AG04449 (cell line): ENCODE results near the gene MEIS1.

Experiments used
- CTCF ChIA-PET: fragments of 350-600 bp; formaldehyde crosslinking; extraction: SDS; loops from one replicate; lab custom pipeline; 2021; ENCODE audit warnings: antibody characterized with exemption; lab: Yijun Ruan, JAX
- POLR2A ChIA-PET: fragments of 400-600, 350-600 bp; formaldehyde crosslinking; extraction: SDS; loops from one replicate; lab custom pipeline; 2020; ENCODE audit warnings: antibody characterized with exemption, inconsistent platforms; lab: Yijun Ruan, JAX
- DNase-seq: peaks from one replicate; pipeline ENCODE4 v3.0.0-alpha.2; 2010; ENCODE audit warnings: low read depth, low spot score
- H3K4me3 ChIP-seq: 2 replicates; pipeline ENCODE4 v1.5.1; 2011; ENCODE audit warnings: low read depth, mild to moderate bottlenecking, control low read depth, low read length
- TF ChIP-seq, protein P1 (sequence below): IDR thresholded peaks from one replicate; pipeline ENCODE4 v1.5.1; 2011; ENCODE audit warnings: mild to moderate bottlenecking, moderate library complexity, low read length, control low read depth, inconsistent platforms; ENCODE audit not compliant: insufficient read depth; ENCODE audit errors: missing control alignments

Gene MEIS1

DNA sequence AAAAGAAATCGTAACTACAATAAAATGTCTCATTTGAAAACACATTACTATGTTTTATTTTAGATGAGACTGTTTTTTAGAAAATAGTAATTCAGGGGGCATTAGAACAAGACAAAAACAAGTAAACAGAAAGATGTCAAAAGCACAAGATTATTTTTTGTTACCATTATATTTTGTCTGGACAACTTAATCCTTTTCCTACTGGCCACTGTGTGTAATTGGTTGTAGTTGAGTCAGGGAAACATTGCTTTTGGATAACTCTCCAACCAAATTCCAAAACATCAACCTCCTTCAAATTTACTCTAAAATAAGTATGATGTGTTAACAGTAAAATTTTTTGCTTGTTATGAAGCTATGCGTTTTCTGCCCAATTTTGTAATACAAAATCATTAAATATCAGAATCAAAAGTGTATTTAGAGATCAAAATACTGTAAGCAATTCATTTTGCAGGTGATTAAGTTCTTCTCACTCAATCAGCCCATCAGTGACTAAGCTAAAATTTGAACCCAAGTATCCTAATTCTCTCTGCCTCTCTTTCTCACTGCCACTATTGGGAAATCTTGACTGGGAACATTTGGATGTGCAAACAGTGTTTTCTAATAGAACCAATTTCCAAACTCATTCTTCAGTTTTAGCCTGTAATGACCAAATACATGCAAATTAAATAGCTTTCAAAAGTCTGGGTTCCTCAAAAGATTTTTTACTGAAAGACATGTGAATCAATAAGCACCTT lies 11.4 kb upstream of the MEIS1 start:
- no peak for DNase-seq
- TF ChIP-seq, protein P1, sequence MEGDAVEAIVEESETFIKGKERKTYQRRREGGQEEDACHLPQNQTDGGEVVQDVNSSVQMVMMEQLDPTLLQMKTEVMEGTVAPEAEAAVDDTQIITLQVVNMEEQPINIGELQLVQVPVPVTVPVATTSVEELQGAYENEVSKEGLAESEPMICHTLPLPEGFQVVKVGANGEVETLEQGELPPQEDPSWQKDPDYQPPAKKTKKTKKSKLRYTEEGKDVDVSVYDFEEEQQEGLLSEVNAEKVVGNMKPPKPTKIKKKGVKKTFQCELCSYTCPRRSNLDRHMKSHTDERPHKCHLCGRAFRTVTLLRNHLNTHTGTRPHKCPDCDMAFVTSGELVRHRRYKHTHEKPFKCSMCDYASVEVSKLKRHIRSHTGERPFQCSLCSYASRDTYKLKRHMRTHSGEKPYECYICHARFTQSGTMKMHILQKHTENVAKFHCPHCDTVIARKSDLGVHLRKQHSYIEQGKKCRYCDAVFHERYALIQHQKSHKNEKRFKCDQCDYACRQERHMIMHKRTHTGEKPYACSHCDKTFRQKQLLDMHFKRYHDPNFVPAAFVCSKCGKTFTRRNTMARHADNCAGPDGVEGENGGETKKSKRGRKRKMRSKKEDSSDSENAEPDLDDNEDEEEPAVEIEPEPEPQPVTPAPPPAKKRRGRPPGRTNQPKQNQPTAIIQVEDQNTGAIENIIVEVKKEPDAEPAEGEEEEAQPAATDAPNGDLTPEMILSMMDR: no peak
- H3K4me3 ChIP-seq: no peak overlapping the region
- ChIA-PET POLR2A (no interaction called here), CTCF (interaction anchor here (1.0 to 1.2 kb wide), 3 partner anchors 10 to 1422 kb away, joined by 3 to 4 read pairs (median 4); no protein-coding TSS in a partner anchor)

GRCh38 chr2:66426244-66427111 lies 8.4 kb upstream of the MEIS1 start:
- TF ChIP-seq, protein P1: no peak
- CTCF ChIA-PET: interaction anchor here (1.0 to 4.6 kb wide), 5 partner anchors 7 to 1225 kb away, joined by 3 to 38 read pairs (median 13); no protein-coding TSS in a partner anchor
- H3K4me3 ChIP-seq: peak overlapping the region; percentile 57
- no peak for DNase-seq
- POLR2A ChIA-PET: no interaction called here

- ChIA-PET CTCF (interaction anchor here (0.7 to 4.6 kb wide), 11 partner anchors 11 to 1413 kb away, joined by 3 to 38 read pairs (median 6); no protein-coding TSS in a partner anchor), POLR2A (no interaction called here)
- no peak for DNase-seq
- no peak overlapping the region for H3K4me3 ChIP-seq
- TF ChIP-seq, protein P1: no peak
These were observed 7.6 kb upstream of the MEIS1 start for GRCh38 chr2:66427300-66427699.

GRCh38 chr2:66428986-66429612 lies 5.8 kb upstream of the MEIS1 start:
- ChIA-PET CTCF (interaction anchor here (0.5 to 4.6 kb wide), 35 partner anchors 11 to 1603 kb away, joined by 3 to 38 read pairs (median 3); no protein-coding TSS in a partner anchor), POLR2A (interaction anchor here (0.7 kb wide), 1 partner anchor 1216 kb away, joined by 3 read pairs; no protein-coding TSS in a partner anchor)
- H3K4me3 ChIP-seq: no peak overlapping the region
- TF ChIP-seq, protein P1: peak; percentile 72
- no peak for DNase-seq

DNA sequence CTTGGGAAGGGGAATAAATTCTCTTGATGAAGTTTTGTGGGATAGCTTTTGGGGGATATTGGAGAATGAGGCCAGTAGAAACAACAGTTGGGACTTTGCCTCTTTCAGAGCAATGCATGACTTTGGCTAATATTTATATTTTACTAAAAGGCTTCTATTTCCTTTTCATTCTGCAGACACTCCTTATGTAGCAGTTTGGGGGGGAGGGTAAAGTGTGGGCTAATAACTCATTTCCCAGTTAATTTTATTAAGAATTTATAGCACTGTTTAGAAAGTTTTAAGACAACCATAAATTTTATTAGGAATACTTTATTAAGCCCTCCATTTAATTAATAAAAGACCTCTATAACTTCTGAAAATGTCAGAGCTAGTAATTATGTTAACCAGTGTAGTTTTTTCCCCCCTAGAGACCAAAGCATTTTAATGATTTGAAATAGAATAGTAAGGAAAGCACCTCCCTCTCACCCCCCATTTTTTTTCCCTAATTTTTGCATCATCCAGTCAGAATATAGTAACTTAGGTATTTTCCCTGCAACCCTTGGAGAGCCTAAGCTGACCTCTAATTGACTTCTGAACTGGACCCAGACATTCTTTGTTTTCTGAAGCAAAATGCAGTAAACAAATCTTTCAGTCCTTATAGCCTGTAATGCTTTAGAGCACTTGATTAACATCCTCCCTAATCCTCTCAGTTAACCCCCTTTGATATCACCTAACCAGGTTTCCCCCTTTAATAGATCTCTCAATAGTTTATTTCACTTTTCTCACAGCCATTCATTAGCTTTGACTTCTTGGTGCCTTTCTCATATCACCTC lies 5.0 kb upstream of the MEIS1 start:
- ChIA-PET CTCF (interaction anchor here (0.5 to 4.6 kb wide), 34 partner anchors 11 to 1602 kb away, joined by 3 to 38 read pairs (median 3); no protein-coding TSS in a partner anchor), POLR2A (interaction anchor here (0.7 to 1.4 kb wide), 2 partner anchors 1216 kb away, joined by 3 read pairs; no protein-coding TSS in a partner anchor)
- DNase-seq: no peak
- TF ChIP-seq, protein P1: no peak
- no peak overlapping the region for H3K4me3 ChIP-seq
